HEK293 (cell line): ENCODE results near the gene PNLDC1.

Experiments
- BCL11B ChIP-seq: fragments of 450-650 bp; formaldehyde crosslinking; IDR thresholded peaks from 2 replicates; pipeline ENCODE4 v1.5.1; 2016; ENCODE audit warnings: low read depth, missing biosample characterization, missing genetic modification characterization
- HOXA7 ChIP-seq: sonication (generic); formaldehyde crosslinking; IDR thresholded peaks from 2 replicates; pipeline ENCODE4 v1.8.1; 2022; ENCODE audit warnings: missing genetic modification reagents, borderline replicate concordance
- IKZF3 ChIP-seq: fragments of 450-650 bp; IDR thresholded peaks from 2 replicates; pipeline ENCODE4 v1.5.0; 2018; ENCODE audit warnings: missing biosample characterization, mild to moderate bottlenecking, missing genetic modification characterization, moderate library complexity
- RBAK ChIP-seq: fragments of 450-650 bp; formaldehyde crosslinking; IDR thresholded peaks from 2 replicates; pipeline ENCODE4 v1.5.1; 2016; ENCODE audit warnings: missing biosample characterization, missing genetic modification characterization
- TRIM28 ChIP-seq: IDR thresholded peaks from 2 replicates; pipeline ENCODE4 v1.6.1; 2011; ENCODE audit warnings: low read length, control low read depth, borderline replicate concordance
- ZBTB20 ChIP-seq: fragments of 450-650 bp; formaldehyde crosslinking; IDR thresholded peaks from 2 replicates; pipeline ENCODE4 v1.5.1; 2016; ENCODE audit warnings: missing biosample characterization, missing genetic modification characterization
- ZBTB48 ChIP-seq: fragments of 450-650 bp; formaldehyde crosslinking; IDR thresholded peaks from 2 replicates; pipeline ENCODE4 v1.5.1; 2016; ENCODE audit warnings: missing biosample characterization, missing genetic modification characterization
- ZEB2 ChIP-seq: fragments of 450-650 bp; formaldehyde crosslinking; IDR thresholded peaks from 2 replicates; pipeline ENCODE4 v1.5.1; 2016; ENCODE audit warnings: missing biosample characterization, missing genetic modification characterization
- ZFP3 ChIP-seq: fragments of 450-650 bp; formaldehyde crosslinking; IDR thresholded peaks from 2 replicates; pipeline ENCODE4 v1.5.1; 2016; ENCODE audit warnings: low read depth, missing biosample characterization, missing genetic modification characterization
- ZFP37 ChIP-seq: fragments of 450-650 bp; formaldehyde crosslinking; IDR thresholded peaks from 2 replicates; pipeline ENCODE4 v1.5.1; 2016; ENCODE audit warnings: missing biosample characterization, missing genetic modification characterization
- ZNF132 ChIP-seq: fragments of 450-650 bp; formaldehyde crosslinking; IDR thresholded peaks from 2 replicates; pipeline ENCODE4 v1.5.1; 2017; ENCODE audit warnings: missing biosample characterization, missing genetic modification characterization, borderline replicate concordance
- ZNF138 ChIP-seq: fragments of 450-650 bp; formaldehyde crosslinking; IDR thresholded peaks from 2 replicates; pipeline ENCODE4 v1.5.1; 2016; ENCODE audit warnings: missing biosample characterization, missing genetic modification characterization, borderline replicate concordance
- ZNF16 ChIP-seq: fragments of 450-650 bp; formaldehyde crosslinking; IDR thresholded peaks from 2 replicates; pipeline ENCODE4 v1.5.1; 2016; ENCODE audit warnings: low read depth, missing biosample characterization, missing genetic modification characterization
- ZNF169 ChIP-seq: fragments of 450-650 bp; formaldehyde crosslinking; IDR thresholded peaks from 2 replicates; pipeline ENCODE4 v1.5.1; 2016; ENCODE audit warnings: missing biosample characterization, missing genetic modification characterization
- ZNF2 ChIP-seq: fragments of 450-650 bp; formaldehyde crosslinking; IDR thresholded peaks from 2 replicates; pipeline ENCODE4 v1.5.1; 2016; ENCODE audit warnings: missing biosample characterization, missing genetic modification characterization
- ZNF324 ChIP-seq: fragments of 450-650 bp; formaldehyde crosslinking; IDR thresholded peaks from 2 replicates; pipeline ENCODE4 v1.5.1; 2016; ENCODE audit warnings: missing biosample characterization, missing genetic modification characterization
- ZNF391 ChIP-seq: fragments of 450-650 bp; formaldehyde crosslinking; IDR thresholded peaks from 2 replicates; pipeline ENCODE4 v1.5.1; 2016; ENCODE audit warnings: low read depth, missing biosample characterization, missing genetic modification characterization, borderline replicate concordance
- ZNF394 ChIP-seq: fragments of 450-650 bp; formaldehyde crosslinking; IDR thresholded peaks from 2 replicates; pipeline ENCODE4 v1.5.1; 2016; ENCODE audit warnings: missing biosample characterization, missing genetic modification characterization, mild to moderate bottlenecking, moderate library complexity, borderline replicate concordance
- ZNF404 ChIP-seq: fragments of 450-650 bp; formaldehyde crosslinking; IDR thresholded peaks from 2 replicates; pipeline ENCODE4 v1.5.1; 2017; ENCODE audit warnings: missing biosample characterization, missing genetic modification characterization
- ZNF555 ChIP-seq: fragments of 450-650 bp; formaldehyde crosslinking; conservative IDR thresholded peaks from 2 replicates; pipeline ENCODE4 v1.5.1; 2017; ENCODE audit warnings: missing biosample characterization, mild to moderate bottlenecking, missing genetic modification characterization, inconsistent platforms
- ZNF600 ChIP-seq: fragments of 450-650 bp; formaldehyde crosslinking; IDR thresholded peaks from 2 replicates; pipeline ENCODE4 v1.5.1; 2016; ENCODE audit warnings: missing biosample characterization, missing genetic modification characterization
- ZNF624 ChIP-seq: fragments of 450-650 bp; formaldehyde crosslinking; IDR thresholded peaks from 2 replicates; pipeline ENCODE4 v1.5.1; 2017; ENCODE audit warnings: missing biosample characterization, missing genetic modification characterization
- ZNF629 ChIP-seq: fragments of 450-650 bp; formaldehyde crosslinking; IDR thresholded peaks from 2 replicates; pipeline ENCODE4 v1.5.1; 2017; ENCODE audit warnings: missing biosample characterization, missing genetic modification characterization
- ZNF677 ChIP-seq: fragments of 450-650 bp; IDR thresholded peaks from 2 replicates; pipeline ENCODE4 v1.5.0; 2018; ENCODE audit warnings: missing biosample characterization, mild to moderate bottlenecking, missing genetic modification characterization, moderate library complexity
- ZNF707 ChIP-seq: fragments of 450-650 bp; formaldehyde crosslinking; IDR thresholded peaks from 2 replicates; pipeline ENCODE4 v1.5.1; 2016; ENCODE audit warnings: missing biosample characterization, missing genetic modification characterization
- ZNF785 ChIP-seq: fragments of 450-650 bp; formaldehyde crosslinking; IDR thresholded peaks from 2 replicates; pipeline ENCODE4 v1.5.1; 2016; ENCODE audit warnings: missing biosample characterization, missing genetic modification characterization
- ZNF791 ChIP-seq: fragments of 450-650 bp; formaldehyde crosslinking; IDR thresholded peaks from 2 replicates; pipeline ENCODE4 v1.5.1; 2016; ENCODE audit warnings: missing biosample characterization, missing genetic modification characterization
- ZXDB ChIP-seq: fragments of 450-650 bp; formaldehyde crosslinking; IDR thresholded peaks from 2 replicates; pipeline ENCODE4 v1.5.1; 2016; ENCODE audit warnings: missing biosample characterization, missing genetic modification characterization
- TF ChIP-seq, protein P1 (sequence below): fragments of 450-650 bp; formaldehyde crosslinking; IDR thresholded peaks from 2 replicates; pipeline ENCODE4 v1.5.1; 2016; ENCODE audit warnings: missing biosample characterization, missing genetic modification characterization
- TF ChIP-seq, protein P2 (sequence below): fragments of 450-650 bp; formaldehyde crosslinking; IDR thresholded peaks from 2 replicates; pipeline ENCODE4 v1.5.1; 2016; ENCODE audit warnings: missing biosample characterization, missing genetic modification characterization
- TF ChIP-seq, protein P3 (sequence below): fragments of 450-650 bp; formaldehyde crosslinking; IDR thresholded peaks from 2 replicates; pipeline ENCODE4 v1.5.1; 2016; ENCODE audit warnings: missing biosample characterization, missing genetic modification characterization, low read depth
- TF ChIP-seq, protein P4 (sequence below): fragments of 450-650 bp; formaldehyde crosslinking; IDR thresholded peaks from 2 replicates; pipeline ENCODE4 v1.5.1; 2017; ENCODE audit warnings: missing biosample characterization, missing genetic modification characterization
- TF ChIP-seq, protein P5 (sequence below): fragments of 450-650 bp; formaldehyde crosslinking; IDR thresholded peaks from 2 replicates; pipeline ENCODE4 v1.5.1; 2016; ENCODE audit warnings: missing biosample characterization, missing genetic modification characterization

The PNLDC1 gene

DNA sequence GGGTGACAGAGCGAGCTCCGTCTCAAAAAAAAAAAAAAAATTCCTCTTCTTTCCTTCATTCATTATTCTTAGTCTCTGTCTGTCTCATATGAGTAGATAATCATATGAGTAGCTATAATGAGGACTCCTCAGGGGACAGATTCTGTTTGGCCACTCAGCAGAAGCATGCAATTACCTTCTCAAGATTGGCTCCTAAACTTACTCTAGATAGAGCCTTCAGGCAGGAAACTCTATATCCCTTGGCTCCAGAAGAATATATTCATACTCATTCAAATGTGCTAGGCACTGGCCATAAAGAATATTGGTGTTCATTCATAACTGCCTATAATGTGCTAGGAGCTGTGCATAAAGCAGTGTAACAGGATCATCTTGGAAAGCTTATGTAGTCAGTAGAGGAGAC lies 40.4 kb upstream of the PNLDC1 start (continued):
- TF ChIP-seq, protein P1, sequence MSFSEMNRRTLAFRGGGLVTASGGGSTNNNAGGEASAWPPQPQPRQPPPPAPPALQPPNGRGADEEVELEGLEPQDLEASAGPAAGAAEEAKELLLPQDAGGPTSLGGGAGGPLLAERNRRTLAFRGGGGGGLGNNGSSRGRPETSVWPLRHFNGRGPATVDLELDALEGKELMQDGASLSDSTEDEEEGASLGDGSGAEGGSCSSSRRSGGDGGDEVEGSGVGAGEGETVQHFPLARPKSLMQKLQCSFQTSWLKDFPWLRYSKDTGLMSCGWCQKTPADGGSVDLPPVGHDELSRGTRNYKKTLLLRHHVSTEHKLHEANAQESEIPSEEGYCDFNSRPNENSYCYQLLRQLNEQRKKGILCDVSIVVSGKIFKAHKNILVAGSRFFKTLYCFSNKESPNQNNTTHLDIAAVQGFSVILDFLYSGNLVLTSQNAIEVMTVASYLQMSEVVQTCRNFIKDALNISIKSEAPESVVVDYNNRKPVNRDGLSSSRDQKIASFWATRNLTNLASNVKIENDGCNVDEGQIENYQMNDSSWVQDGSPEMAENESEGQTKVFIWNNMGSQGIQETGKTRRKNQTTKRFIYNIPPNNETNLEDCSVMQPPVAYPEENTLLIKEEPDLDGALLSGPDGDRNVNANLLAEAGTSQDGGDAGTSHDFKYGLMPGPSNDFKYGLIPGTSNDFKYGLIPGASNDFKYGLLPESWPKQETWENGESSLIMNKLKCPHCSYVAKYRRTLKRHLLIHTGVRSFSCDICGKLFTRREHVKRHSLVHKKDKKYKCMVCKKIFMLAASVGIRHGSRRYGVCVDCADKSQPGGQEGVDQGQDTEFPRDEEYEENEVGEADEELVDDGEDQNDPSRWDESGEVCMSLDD (tag by site-specific recombination) = no peak
- TF ChIP-seq, protein P2, sequence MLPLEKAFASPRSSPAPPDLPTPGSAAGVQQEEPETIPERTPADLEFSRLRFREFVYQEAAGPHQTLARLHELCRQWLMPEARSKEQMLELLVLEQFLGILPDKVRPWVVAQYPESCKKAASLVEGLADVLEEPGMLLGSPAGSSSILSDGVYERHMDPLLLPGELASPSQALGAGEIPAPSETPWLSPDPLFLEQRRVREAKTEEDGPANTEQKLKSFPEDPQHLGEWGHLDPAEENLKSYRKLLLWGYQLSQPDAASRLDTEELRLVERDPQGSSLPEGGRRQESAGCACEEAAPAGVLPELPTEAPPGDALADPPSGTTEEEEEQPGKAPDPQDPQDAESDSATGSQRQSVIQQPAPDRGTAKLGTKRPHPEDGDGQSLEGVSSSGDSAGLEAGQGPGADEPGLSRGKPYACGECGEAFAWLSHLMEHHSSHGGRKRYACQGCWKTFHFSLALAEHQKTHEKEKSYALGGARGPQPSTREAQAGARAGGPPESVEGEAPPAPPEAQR (tag by site-specific recombination) = no peak
- 0 out of 2 replicates have a peak, but pooled peaks have one; percentile 13 for TF ChIP-seq TRIM28
- TF ChIP-seq, protein P3, sequence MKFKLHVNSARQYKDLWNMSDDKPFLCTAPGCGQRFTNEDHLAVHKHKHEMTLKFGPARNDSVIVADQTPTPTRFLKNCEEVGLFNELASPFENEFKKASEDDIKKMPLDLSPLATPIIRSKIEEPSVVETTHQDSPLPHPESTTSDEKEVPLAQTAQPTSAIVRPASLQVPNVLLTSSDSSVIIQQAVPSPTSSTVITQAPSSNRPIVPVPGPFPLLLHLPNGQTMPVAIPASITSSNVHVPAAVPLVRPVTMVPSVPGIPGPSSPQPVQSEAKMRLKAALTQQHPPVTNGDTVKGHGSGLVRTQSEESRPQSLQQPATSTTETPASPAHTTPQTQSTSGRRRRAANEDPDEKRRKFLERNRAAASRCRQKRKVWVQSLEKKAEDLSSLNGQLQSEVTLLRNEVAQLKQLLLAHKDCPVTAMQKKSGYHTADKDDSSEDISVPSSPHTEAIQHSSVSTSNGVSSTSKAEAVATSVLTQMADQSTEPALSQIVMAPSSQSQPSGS (tag by site-specific recombination) = no peak
- TF ChIP-seq BCL11B = no peak
- TF ChIP-seq IKZF3 (tag by site-specific recombination) = 0 out of 2 replicates have a peak, but pooled peaks have one; percentile 24
- no peak for TF ChIP-seq ZFP3 (tag by site-specific recombination)
- no peak for TF ChIP-seq ZFP37 (tag by site-specific recombination)
- TF ChIP-seq ZNF785 = no peak
- no peak for TF ChIP-seq ZNF138 (tag by site-specific recombination)
- peak; percentile 63; the same call in 1 of the 2 replicates for TF ChIP-seq ZNF600 (tag by site-specific recombination)
- TF ChIP-seq ZNF624 (tag by site-specific recombination) = no peak
- TF ChIP-seq ZNF391 = no peak
- 0 out of 2 replicates have a peak, but pooled peaks have one; percentile 27 for TF ChIP-seq ZXDB (tag by site-specific recombination)
- no peak for TF ChIP-seq HOXA7 (CRISPR knock-in tag)
- TF ChIP-seq ZNF169 (tag by site-specific recombination) = no peak
- no peak for TF ChIP-seq ZBTB20 (tag by site-specific recombination)
- TF ChIP-seq ZNF2 (tag by site-specific recombination) = 0 out of 2 replicates have a peak, but pooled peaks have one; percentile 20
- TF ChIP-seq, protein P4, sequence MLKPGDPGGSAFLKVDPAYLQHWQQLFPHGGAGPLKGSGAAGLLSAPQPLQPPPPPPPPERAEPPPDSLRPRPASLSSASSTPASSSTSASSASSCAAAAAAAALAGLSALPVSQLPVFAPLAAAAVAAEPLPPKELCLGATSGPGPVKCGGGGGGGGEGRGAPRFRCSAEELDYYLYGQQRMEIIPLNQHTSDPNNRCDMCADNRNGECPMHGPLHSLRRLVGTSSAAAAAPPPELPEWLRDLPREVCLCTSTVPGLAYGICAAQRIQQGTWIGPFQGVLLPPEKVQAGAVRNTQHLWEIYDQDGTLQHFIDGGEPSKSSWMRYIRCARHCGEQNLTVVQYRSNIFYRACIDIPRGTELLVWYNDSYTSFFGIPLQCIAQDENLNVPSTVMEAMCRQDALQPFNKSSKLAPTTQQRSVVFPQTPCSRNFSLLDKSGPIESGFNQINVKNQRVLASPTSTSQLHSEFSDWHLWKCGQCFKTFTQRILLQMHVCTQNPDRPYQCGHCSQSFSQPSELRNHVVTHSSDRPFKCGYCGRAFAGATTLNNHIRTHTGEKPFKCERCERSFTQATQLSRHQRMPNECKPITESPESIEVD = peak; percentile 51; the same call in 1 of the 2 replicates
- no peak for TF ChIP-seq ZNF791 (tag by site-specific recombination)
- no peak for TF ChIP-seq ZNF677 (tag by site-specific recombination)
- no peak for TF ChIP-seq ZNF132 (tag by site-specific recombination)
- TF ChIP-seq ZEB2 (tag by site-specific recombination) = peak; percentile 58; the same call in 1 of the 2 replicates
- no peak for TF ChIP-seq RBAK (tag by site-specific recombination)
- TF ChIP-seq, protein P5, sequence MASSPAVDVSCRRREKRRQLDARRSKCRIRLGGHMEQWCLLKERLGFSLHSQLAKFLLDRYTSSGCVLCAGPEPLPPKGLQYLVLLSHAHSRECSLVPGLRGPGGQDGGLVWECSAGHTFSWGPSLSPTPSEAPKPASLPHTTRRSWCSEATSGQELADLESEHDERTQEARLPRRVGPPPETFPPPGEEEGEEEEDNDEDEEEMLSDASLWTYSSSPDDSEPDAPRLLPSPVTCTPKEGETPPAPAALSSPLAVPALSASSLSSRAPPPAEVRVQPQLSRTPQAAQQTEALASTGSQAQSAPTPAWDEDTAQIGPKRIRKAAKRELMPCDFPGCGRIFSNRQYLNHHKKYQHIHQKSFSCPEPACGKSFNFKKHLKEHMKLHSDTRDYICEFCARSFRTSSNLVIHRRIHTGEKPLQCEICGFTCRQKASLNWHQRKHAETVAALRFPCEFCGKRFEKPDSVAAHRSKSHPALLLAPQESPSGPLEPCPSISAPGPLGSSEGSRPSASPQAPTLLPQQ (tag by site-specific recombination) = no peak
- TF ChIP-seq ZBTB48 (tag by site-specific recombination) = no peak
- no peak for TF ChIP-seq ZNF16 (tag by site-specific recombination)
- TF ChIP-seq ZNF555 (tag by site-specific recombination) = no peak
- TF ChIP-seq ZNF404 (tag by site-specific recombination) = no peak
- no peak for TF ChIP-seq ZNF707
- 0 out of 2 replicates have a peak, but pooled peaks have one; percentile 32 for TF ChIP-seq ZNF629 (tag by site-specific recombination)
- TF ChIP-seq ZNF324 (tag by site-specific recombination) = no peak
- no peak for TF ChIP-seq ZNF394 (tag by site-specific recombination)
